ENCODE measurements around the gene SRPX2.

Gene SRPX2

DNA sequence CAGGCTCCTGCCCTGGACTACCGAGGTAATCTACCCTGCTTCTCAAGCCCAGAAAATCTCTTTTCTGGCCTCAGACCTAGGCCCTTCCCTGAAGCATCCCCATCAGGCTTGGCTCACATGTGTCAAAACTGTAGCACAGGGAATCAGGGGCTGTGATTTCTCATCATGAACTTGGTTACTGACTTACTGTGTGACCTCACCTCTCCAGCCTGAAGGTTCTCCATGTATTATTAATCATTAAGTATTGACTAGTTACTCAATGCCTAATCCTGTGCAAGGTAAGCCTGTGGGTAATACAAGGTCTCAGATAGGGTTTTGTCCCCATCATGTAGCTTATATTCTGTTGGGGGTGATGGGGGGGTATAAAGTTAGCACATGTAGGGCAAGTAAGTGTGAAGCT, 6.8 kb downstream of the SRPX2 start:
- no peak for DNase-seq

DNA sequence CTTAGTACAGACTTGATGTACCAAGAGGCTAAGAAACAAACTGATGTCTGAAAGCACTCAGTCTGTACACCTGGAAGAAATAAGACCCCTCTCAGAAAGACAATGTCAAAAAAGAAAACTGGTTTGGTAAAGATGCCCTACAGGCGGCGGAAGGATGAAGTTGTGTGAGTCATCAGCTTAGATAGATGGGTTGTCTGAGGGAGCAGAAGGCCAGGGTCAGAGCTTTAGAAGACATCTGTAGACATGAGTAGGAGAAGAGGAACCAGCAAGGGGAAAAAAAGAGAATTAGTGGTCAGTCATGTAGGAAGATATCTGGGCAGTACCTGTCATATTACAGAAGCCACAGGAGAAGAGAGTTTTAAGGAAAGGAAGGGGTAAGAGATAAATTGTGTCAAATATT, 8.3 kb downstream of the SRPX2 start:
- no peak for DNase-seq

- DNase-seq, result no peak
These were observed 10.3 kb downstream of the SRPX2 start for GRCh38 chrX:100654261-100654660.

DNA sequence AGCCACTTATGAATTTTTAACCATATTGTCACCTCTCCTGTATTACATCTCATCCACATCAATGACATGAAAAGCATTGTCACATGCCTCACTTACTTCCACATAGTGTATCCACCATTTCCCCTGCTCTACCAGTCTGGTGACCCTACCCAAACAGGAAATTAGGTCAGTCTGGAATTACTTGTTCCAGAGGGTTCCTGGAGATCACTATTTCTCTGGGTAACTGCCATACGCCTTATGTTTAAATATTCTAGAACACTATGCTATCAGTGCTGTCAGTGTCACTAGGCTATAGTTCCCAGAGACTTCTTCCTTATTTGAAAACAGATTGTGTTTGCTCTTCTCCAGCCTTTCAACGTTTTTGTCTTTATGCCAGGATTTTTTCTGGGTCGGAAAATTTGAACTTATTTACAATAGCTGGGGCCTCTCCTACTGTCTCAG, 15.0 kb downstream of the SRPX2 start:
- DNase-seq, result no peak

GRCh38 chrX:100659431-100660137, 15.6 kb downstream of the SRPX2 start:
- no peak for DNase-seq

DNA sequence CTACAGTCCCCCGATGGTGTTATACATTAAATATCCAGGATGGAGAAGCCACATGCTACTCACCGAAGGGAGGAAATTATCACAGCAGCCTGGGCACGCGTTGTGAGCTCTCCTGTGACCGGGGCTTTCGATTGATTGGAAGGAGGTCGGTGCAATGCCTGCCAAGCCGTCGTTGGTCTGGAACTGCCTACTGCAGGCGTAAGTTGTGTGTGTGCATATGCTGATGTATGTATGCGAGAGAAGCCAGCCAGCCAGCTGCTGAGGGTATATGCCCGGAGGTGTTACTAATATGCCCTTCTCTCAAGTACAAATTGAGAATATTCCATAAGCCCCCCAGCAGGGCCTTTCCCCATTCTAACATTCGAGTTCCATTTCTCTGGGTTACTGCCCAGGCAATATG, 18.2 kb downstream of the SRPX2 start:
- no peak for DNase-seq

GRCh38 chrX:100662796-100663195, 18.8 kb downstream of the SRPX2 start:
- no peak for DNase-seq

DNA sequence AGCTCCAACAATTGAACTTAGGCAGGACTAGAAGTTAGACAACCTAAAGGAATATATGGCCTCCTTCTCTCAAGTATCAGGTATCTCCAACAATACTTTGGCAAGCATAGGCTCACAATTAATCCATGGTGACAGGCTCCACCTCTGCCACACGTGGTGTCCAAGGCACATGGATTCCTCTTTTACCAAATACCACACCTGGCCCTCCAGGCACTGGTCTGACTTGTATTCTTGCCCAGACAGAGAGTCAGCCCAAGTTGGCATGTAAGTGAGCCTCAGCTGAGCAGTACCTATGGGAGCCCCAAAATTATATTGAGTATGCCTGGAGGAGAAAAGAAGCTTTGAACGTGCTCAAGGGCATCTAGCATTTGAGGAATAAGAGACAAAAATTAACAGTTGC, 19.6 kb downstream of the SRPX2 start:
- DNase-seq, result no peak

GRCh38 chrX:100672966-100673365, 29.0 kb downstream of the SRPX2 start:
- no peak for DNase-seq

DNA sequence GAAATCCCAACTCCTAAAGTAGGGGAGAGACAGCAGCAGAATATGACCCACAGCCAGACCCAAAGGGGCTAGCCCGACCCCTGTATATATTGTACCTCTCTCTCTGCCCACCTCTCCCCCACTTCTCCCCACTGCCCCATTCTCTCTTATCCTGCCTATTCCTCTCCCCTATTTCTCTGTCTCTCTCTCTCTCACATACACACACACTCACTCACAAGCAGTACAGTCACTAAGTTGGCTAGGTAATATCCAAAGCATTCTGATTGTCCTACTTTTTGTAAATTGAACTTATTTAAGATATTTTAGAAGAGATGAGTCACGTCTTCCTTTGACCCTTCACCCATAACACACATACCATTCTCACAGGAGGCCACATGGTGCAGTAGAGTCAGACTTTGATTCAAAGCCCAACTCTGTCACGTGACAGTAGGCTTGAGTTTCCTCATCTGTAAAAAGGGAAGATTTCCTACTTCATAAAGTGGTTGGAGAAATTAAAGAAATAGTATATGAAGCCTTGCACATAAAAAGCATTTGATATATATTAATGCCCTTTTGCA, 29.5 kb downstream of the SRPX2 start:
- no peak for DNase-seq

DNA sequence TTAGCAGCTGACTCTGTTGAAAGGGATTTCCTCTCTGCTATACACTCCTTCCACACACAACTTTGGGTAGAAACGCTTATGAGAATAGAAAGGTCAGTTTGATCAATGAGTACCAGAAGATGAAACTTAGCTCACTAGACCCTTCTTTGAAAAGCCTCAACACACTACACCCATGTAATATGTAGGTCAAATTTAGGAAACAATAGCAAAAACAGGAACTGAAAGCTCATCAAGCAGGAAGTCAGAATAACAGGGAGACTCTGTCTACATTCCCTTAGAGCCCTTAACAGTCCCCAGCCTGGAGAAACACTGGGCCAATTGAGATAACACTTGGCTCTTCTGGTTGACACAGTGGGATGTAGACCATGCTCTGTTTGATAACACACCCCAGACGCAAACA, 30.7 kb downstream of the SRPX2 start:
- DNase-seq, result no peak

GRCh38 chrX:100677611-100678181, 33.7 kb downstream of the SRPX2 start:
- DNase-seq, result no peak

GRCh38 chrX:100680756-100681155, 36.8 kb downstream of the SRPX2 start:
- DNase-seq, result no peak

GRCh38 chrX:100681599-100681998, 37.6 kb downstream of the SRPX2 start:
- no peak for DNase-seq

DNA sequence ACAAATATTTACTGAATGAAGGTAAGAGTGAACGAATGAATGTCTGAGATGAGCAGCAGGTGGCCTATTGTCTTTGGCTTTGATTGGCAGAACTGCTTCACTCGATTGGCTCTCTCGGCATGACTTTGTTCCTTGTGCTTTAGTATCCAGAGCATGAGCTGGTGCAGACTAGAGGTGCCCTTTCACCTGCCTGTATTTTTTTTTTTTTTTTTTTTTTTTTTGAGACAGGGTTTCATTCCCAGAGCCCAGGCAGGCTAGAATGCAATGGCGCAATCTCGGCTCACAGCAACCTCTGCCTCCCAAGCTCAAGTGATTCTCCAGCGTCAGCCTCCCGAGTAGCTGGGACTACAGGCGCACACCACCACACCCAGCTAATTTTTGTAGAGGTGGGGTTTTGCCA, 38.9 kb downstream of the SRPX2 start:
- no peak for DNase-seq

- peak; percentile 4 for DNase-seq
These were observed 41.4 kb downstream of the SRPX2 start for GRCh38 chrX:100685284-100685996.

DNA sequence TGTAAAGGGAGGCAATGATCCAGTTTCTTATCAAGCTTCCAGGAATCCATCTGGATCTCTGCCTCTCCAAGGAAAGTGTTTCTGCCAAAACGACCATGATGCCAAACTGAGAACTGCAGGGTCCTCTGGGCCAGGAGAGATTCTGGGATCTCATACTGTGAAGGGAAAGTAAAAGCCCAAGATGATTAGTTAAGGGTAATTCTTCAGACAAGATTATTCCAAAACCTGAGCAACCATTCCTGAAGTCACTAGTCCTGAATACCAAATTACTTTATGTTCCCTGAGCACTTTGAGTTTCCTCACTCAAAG, 42.0 kb downstream of the SRPX2 start:
- no peak for DNase-seq

DNA sequence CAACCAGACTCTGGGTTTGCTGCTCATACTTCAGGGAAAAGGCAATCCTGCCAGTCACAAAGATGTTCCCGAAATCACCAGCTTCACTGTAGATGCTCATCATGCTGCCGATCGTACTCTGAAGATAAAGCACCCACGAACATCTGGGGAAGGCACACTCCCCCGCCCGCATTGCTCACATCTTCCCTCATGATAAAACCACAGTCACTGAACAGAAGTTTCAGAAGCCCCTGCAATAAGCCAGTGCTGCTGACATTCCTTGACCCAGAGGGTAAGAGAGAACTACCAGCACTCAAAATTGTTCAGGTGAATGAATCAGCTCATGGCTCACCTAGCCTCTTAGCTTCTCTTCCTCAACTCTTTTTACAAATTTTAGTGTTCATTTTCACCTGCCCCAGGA, 43.1 kb downstream of the SRPX2 start:
- DNase-seq, result no peak

- no peak for DNase-seq
These were observed 43.5 kb downstream of the SRPX2 start for GRCh38 chrX:100687546-100687945.

GRCh38 chrX:100695302-100695701, 51.3 kb downstream of the SRPX2 start:
- no peak for DNase-seq

- DNase-seq, result no peak
These were observed 52.0 kb downstream of the SRPX2 start for GRCh38 chrX:100695991-100696390.

GRCh38 chrX:100696699-100697351, 52.8 kb downstream of the SRPX2 start:
- no peak for DNase-seq

DNA sequence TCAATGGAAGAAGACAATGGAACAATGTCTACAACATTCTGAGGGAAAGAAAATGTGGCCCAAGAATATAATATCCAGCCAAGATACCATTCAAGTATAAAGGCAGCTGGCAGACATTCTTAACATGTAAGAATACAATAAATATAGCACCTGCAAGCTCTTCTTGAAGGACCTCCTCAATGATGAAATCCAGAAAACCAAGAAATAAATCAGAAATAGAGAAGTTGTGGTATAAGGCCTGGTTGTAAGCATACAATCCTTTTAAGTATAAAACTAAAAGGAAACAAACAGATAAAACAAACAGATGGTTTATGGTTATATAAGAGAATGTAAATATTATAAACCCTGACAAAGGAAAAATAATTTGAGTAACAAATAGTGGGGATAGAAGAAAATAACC, 54.6 kb downstream of the SRPX2 start:
- DNase-seq, result no peak

- no peak for DNase-seq
These were observed 56.8 kb downstream of the SRPX2 start for GRCh38 chrX:100700809-100701208.
